Measurements from ENCODE around the gene FILIP1L. TPM values are rescaled to one million over a fixed set of nuclear protein-coding genes. Genes with fewer than 3 reads are reported as not detected.

The FILIP1L gene
- total and polyA plus RNA-seq, 2 of the 8 experiments (the other 6 are each of a cell fraction or from before 2014, with no cell fraction given), result 0.06 to 0.09 TPM

DNA sequence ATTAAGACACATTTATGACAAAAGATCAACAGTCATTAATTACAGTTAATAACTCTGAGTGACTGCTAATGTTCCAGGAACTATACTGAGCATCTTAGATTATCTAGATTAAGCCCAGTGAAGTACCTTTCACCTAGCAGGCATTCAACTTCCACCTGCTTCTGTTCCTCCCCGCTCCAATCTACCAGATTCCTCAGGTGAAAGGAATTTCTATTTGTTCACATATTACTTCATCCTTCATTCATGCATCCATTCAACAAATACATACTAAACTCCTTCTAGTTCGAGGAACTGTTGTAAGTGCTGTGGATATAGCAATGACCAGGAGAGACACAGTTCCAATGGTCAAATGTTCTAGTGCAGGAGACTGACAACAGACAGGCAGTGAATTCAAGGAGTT, 139.3 kb downstream of the FILIP1L start:
- Histone ChIP-seq H3K27ac (ENCODE audit: low read depth, low read length) (no peak overlapping the region), H2AFZ (ENCODE audit: low read length) (no peak overlapping the region), H3K56ac (replicated peaks; ENCODE audit: insufficient read length, low read depth, low read length) (no peak overlapping the region), H3K4me2 (ENCODE audit: insufficient read depth in 1 of 2, low read depth in 2 of 2, low read length in 2 of 2) (no peak overlapping the region), H2BK15ac (ENCODE audit: low read length) (no peak overlapping the region), H3K4me1 (replicated peaks in 1 of 4; ENCODE audit: control insufficient read depth in 3 of 4, insufficient read depth in 4 of 4, low read length in 3 of 4) (no peaks in the 10 kb centered on the region), H2BK5ac (ENCODE audit: low read depth, low read length) (no peak overlapping the region), H3K4ac (replicated peaks; ENCODE audit: insufficient read length, low read depth, low read length) (no peak overlapping the region), H4K8ac (ENCODE audit: extremely low read depth, insufficient read depth, low read length) (no peak overlapping the region), H3K23me2 (ENCODE audit: low read depth, low read length) (no peaks in the 10 kb centered on the region), H3K4me3 (ENCODE audit: extremely low read depth in 1 of 4, insufficient read depth in 2 of 4, low read depth in 3 of 4, low read length in 4 of 4) (no peak overlapping the region), H2AK5ac (ENCODE audit: low read depth, low read length) (no peak overlapping the region), H3K27me3 (replicated peaks in 1 of 4; ENCODE audit: control insufficient read depth in 3 of 4, extremely low read depth in 1 of 4, insufficient read depth in 3 of 4, low read length in 3 of 4) (no peaks in the 10 kb centered on the region), H2BK12ac (ENCODE audit: low read depth, low read length) (no peak overlapping the region), H4K91ac (replicated peaks; ENCODE audit: insufficient read length, low read length) (no peak overlapping the region), H4K5ac (ENCODE audit: insufficient read length, low read depth, low read length) (no peak overlapping the region), H2BK120ac (replicated peaks; ENCODE audit: low read depth, low read length) (no peak overlapping the region), H2BK20ac (ENCODE audit: low read length) (no peak overlapping the region), H3K79me1 (ENCODE audit: low read depth, low read length) (no peaks in the 10 kb centered on the region), H3K79me2 (ENCODE audit: control insufficient read depth in 1 of 2, insufficient read depth in 2 of 2, low read length in 2 of 2) (no peaks in the 10 kb centered on the region), H3K18ac (ENCODE audit: extremely low read depth, low read length) (no peak overlapping the region), H3K23ac (ENCODE audit: insufficient read length) (no peak overlapping the region), H3K36me3 (ENCODE audit: control insufficient read depth in 2 of 4, insufficient read depth in 4 of 4, low read length in 3 of 4) (no peaks in the 10 kb centered on the region), H3K14ac (ENCODE audit: insufficient read length) (no peak overlapping the region), H4K20me1 (replicated peaks in 1 of 2; ENCODE audit: control insufficient read depth in 1 of 2, insufficient read depth in 2 of 2, low read length in 2 of 2) (no peaks in the 10 kb centered on the region), H3K9ac (replicated peaks in 1 of 4; ENCODE audit: extremely low read depth in 1 of 4, low read depth in 3 of 4, low read length in 3 of 4) (no peak overlapping the region), H3K9me3 (ENCODE audit: insufficient read depth in 2 of 2, low read depth in 1 of 2, low read length in 1 of 2) (0 out of 4 replicates have a peak, but pooled peaks cover 0 to 3% of the 10 kb centered on the region in 2 experiments)
- ChIA-PET POLR2A (ENCODE audit: partially characterized antibody) (no interaction called here), CTCF (ENCODE audit: partially characterized antibody) (interaction anchor here (1.8 kb wide), 1 partner anchor 132 kb away, joined by 7 read pairs; no protein-coding TSS in a partner anchor)
- 93% methylated on average over 2 of the region's 2 CpGs; no CpG with 5 or more reads in 1 of the 2 experiments for WGBS, 2 experiments (ENCODE audit: extremely low coverage in 1 of 2, insufficient coverage in 1 of 2, insufficient read length in 1 of 2, insufficient replicate concordance in 2 of 2, low coverage in 1 of 2, low lambda C conversion rate in 2 of 2, missing lambda C conversion rate in 1 of 2)
- FAIRE-seq (no peak), DNase-seq (ENCODE audit: low read depth in 1 of 2, low spot score in 2 of 2) (no peak)
- TF ChIP-seq SAP30 (IDR thresholded peaks at IDR 0.05; ENCODE audit: insufficient read depth, insufficient replicate concordance, low read length) (no peak), E2F6 (IDR thresholded peaks at IDR 0.05) (no peak), KDM5A (IDR thresholded peaks at IDR 0.05; ENCODE audit: low read length) (no peak), CREB1 (IDR thresholded peaks at IDR 0.05) (no peak)

Measured in H1 (cell line).